HG03432 (cell line): ENCODE data around the gene PNPLA3.
A peak's percentile ranks its signal among the peaks of the same experiment; 100 is the strongest.

Source experiments
- ATAC-seq: cut with Tn5 transposase; IDR thresholded peaks from one replicate; pipeline ENCODE4 v1.9.1; 2021; ENCODE audit warnings: mild to moderate bottlenecking, moderate library complexity; ENCODE audit not compliant: unreplicated experiment

The PNPLA3 gene

GRCh38 chr22:43990044-43990443 lies 66.4 kb downstream of the PNPLA3 start:
- no peak for ATAC-seq

DNA sequence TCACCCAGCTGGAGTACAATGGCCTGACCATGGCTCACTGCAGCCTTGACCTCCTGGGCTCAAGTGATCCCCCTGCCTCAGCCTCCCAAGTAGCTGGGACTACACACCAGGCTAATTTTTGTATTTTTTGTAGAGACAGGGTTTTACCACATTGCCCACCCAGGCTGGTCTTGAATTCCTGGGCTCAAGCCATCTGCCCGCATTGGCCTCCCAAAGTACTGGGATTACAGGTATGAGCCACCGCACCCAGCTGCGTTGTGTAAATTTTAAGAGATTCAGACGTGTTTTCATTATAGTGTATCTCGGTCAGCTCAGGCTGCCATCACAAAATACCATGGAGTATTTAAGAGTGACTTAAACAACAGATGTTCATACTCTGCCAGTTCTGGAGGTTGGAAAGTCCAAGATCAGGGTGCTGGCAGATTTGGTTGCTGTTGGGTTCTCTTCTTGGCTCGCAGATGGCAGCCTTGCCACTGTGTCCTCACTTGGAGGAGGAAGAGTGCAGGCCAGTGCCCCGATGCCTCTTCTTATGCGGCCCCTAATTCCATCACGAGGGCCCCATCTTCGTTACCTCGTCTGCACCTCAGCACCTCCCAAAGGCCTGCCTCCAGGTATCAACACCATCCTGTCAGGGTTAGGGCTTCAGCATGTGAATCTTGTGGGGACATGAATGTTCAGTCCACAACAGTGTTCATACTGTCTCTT lies 67.9 kb downstream of the PNPLA3 start:
- ATAC-seq, result no peak

DNA sequence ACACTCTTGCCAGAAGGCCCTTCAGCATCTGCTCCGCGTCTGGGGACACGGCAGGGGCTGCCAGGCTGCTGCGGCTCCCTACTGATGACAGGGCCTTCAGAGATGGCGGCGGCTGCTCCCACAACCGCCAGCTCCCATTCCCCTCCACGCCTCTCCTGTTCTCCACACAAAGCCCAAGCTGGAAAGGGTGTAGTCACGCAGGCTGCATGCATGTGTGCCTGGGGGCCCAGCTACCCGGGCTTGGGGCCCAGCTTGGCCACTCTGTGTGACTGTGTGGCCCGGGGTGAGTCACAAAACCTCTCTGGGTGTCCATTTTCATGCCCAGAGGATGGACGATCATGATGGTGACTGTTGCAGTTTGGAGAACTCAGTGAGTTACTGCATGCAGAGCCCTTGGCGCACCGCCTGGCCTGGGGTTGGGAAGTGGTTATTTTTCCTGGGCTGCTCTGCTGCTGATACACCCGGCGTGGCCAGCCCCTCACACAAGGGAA lies 68.8 kb downstream of the PNPLA3 start:
- no peak for ATAC-seq

DNA sequence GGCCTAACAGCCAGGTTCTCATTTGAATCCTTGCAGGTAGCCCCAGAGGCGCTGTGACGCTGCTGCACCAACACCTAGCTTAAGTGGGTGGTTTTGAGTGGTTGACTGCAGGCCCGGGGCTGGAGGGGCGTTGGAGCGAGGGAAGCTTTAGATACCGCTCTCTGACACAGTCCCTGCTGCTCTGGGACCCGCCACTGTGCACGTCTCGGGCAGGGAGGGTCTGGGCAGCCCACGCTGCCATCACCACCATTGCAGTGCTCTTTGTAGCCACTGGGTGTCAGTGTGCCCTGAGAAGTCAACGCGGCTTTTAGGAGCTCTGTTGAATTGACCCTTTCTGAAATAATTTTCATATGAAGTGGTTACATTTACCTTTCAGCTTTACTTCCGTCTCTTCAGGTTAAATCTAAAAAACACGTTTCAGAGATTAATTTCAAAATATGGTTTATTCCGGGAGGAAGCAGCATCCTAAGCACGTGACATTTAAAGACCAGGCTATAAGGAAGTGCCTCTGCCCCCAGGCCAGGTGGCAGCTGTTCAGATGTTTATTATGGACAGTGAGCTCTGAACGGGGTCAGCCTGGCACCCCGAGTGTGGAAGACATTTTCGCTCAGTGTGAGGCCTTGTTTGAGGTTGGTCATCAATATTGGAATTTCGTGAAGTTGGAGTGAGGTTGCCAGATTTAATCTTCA lies 69.6 kb downstream of the PNPLA3 start:
- no peak for ATAC-seq

DNA sequence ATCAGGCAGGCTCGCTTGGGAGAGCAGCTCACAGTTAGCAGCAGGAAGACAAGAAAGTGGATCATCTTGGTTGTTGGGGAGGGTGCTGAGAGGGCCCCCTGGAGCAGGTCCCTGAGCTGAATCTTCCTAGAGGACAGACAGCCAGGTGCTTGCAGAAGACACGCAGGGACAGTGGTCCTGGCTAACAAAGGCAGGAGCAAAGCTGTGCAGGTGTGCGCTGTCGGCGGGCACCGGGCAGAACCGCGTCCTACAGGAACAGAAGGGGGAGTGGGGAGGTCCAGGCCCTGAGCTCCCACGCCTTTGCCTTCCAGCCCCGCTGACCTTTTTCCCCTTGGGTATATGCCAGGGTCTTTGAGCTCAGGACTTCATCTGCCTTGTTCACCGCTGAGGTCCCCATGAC lies 70.4 kb downstream of the PNPLA3 start:
- no peak for ATAC-seq

DNA sequence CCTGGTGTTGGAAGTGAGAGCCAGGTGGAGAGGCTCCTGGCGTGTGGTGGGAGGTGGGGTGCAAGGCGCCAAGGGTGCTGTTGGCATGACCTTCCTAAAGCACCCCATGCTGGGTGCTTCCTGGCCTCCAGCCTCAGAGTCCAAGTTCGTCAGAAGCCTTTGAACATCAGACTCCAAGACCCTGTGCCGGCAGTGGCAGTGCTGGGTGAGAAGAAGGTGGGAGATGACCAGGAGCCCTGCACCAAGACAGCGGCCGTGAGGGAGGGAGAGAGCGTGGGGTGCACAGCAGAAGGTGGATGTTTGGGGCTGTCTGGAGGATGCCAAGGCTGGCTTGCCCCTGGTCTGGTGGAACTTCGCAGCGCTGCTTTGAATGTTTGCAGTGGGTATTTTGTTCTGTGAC lies 70.8 kb downstream of the PNPLA3 start:
- ATAC-seq, result no peak

DNA sequence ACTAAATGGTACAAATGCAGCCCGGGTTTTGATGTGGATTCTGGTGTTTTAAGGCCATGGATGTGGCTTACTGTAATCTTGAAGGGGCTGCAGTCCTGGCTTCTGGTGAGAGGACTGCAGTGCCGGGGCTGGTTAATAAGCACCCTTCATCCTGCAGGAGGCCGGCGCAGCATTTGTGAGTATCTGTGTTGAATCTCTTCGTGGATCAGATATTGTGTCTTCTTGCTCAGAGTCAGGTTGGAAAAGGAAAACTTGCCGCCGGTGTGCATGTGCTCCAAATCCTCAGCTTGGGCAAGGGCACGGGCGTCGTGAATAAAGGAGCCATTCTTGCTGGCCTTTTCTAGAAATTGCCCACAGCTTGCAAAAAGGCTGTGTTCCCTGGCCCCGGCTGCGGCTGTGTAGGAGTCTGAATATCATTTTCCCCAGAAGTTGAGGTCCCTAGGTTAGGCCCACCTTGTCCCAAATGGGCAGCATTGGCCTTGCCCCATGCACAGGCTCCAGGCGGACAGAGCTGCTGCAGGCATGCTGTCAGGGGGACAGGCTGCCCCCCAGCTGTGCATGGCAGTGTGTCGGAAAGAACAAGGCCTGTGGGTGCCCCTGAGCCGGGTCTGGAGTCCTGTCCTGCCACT lies 71.6 kb downstream of the PNPLA3 start:
- no peak for ATAC-seq

DNA sequence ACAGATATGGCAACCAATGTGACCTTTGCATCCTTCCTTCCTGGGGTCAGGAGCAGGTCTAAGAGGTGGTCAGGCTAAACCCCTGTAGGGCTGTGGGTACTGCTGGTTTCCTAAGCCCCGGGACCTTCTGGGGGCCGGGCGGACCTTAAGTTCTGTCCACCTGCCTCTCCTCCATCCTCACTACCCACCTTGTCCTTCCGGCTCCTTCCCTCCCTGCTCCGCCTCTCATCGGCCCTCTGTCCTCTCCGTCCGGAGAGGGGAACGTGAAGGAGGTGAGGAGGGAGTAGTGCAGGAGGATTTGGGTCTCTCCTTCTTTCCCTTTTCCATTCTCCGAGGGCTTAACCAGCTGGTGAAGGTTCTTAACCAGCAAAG lies 72.2 kb downstream of the PNPLA3 start:
- peak; percentile 25 for ATAC-seq

DNA sequence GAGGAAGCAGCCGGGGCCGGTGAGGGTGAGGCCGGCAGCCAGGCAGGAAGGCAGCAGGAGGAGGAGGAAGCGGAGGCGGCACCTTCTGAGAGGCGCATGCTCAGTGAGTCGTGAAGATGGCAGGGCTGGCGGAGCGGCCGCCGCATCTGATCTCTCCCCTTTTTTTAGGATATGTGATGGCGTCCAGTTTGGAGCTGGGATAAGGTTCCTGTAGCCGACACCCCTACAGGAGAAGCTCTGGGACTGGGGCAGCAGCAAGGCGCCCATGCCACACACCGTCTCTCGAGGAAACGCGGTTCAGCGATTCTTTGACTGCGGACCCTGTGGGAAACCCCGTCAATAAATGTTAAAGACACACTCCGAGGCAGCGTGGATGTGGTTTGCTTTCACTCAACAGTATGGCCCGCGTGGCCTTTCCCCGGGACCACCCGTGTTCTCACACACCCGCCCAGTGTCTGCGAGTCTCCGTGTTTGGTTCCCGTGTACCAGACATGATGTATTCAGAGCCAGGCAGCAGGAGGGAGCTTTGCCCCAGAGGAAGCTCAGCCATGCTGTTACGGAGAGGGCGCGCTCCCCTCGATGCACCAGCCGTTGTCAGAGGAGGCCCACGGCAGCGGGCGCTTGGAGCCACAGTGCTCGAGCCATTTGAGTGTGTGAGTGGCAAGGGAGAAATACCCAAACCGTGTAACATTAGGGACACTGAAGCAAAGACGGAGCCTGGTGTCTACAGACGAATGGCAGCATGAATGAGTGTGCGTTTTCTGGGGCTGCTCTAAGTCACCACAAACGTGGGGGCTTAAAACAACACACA lies 72.8 kb downstream of the PNPLA3 start:
- peak; percentile 67 for ATAC-seq

GRCh38 chr22:43996981-43997265 lies 73.3 kb downstream of the PNPLA3 start:
- ATAC-seq, result no peak
